MM.1S (cell line): Measurements from ENCODE around the gene HGF.

Experiments used
- DNase-seq: peaks from one replicate; pipeline ENCODE4 v3.0.0-alpha.2; 2015
- H2AFZ ChIP-seq: fragments of 300-600 bp; sonication (generic); 2 replicates; pipeline ENCODE4 v1.6.0; 2016; ENCODE audit warnings: antibody characterized with exemption, low read length
- H3F3A ChIP-seq: fragments of 300-600 bp; sonication (generic); 2 replicates; pipeline ENCODE4 v1.6.1; 2016; ENCODE audit warnings: mild to moderate bottlenecking, antibody characterized with exemption, low read length, moderate library complexity, mixed read lengths; ENCODE audit not compliant: insufficient read depth
- H3K27ac ChIP-seq: fragments of 300-600 bp; sonication (generic); 2 replicates; pipeline ENCODE4 v1.5.1; 2016; ENCODE audit warnings: mild to moderate bottlenecking, low read length
- H3K27me3 ChIP-seq: fragments of 300-600 bp; sonication (generic); replicated peaks from 2 replicates; pipeline ENCODE4 v1.6.0; 2016; ENCODE audit warnings: low read length; ENCODE audit not compliant: insufficient read depth
- H3K36me3 ChIP-seq: fragments of 300-600 bp; sonication (generic); replicated peaks from 2 replicates; pipeline ENCODE4 v1.6.1; 2016; ENCODE audit warnings: mild to moderate bottlenecking, low read length, mixed read lengths; ENCODE audit not compliant: insufficient read depth
- H3K4me1 ChIP-seq: fragments of 300-600 bp; sonication (generic); 2 replicates; pipeline ENCODE4 v1.6.1; 2016; ENCODE audit warnings: low read length, mixed read lengths
- H3K4me2 ChIP-seq: fragments of 300-600 bp; sonication (generic); 2 replicates; pipeline ENCODE4 v1.6.0; 2016; ENCODE audit warnings: low read depth, low read length
- H3K4me3 ChIP-seq: fragments of 300-600 bp; sonication (generic); 2 replicates; pipeline ENCODE4 v1.5.1; 2016; ENCODE audit warnings: low read length, mixed read lengths
- H3K79me2 ChIP-seq: fragments of 300-600 bp; sonication (generic); 2 replicates; pipeline ENCODE4 v1.6.1; 2016; ENCODE audit warnings: mixed run types, low read length, mixed read lengths
- H3K9ac ChIP-seq: fragments of 300-600 bp; sonication (generic); 2 replicates; pipeline ENCODE4 v1.6.1; 2016; ENCODE audit warnings: low read length, mixed read lengths
- H3K9me2 ChIP-seq: fragments of 300-600 bp; sonication (generic); replicated peaks from 2 replicates; pipeline ENCODE4 v1.6.1; 2016; ENCODE audit warnings: mild to moderate bottlenecking, low read length, mixed read lengths; ENCODE audit not compliant: insufficient read depth
- H3K9me3 ChIP-seq: fragments of 300-600 bp; sonication (generic); replicated peaks from 2 replicates; pipeline ENCODE4 v1.6.1; 2016; ENCODE audit warnings: mild to moderate bottlenecking, low read length, mixed read lengths; ENCODE audit not compliant: insufficient read depth
- H4K20me1 ChIP-seq: fragments of 300-600 bp; sonication (generic); 2 replicates; pipeline ENCODE4 v1.6.1; 2016; ENCODE audit warnings: mild to moderate bottlenecking, low read length, moderate library complexity, mixed read lengths; ENCODE audit not compliant: insufficient read depth
- EZH2 ChIP-seq: fragments of 300-600 bp; sonication (generic); optimal IDR thresholded peaks from 2 replicates; pipeline ENCODE3; 2017; ENCODE audit warnings: low read depth, mild to moderate bottlenecking, antibody characterized with exemption, low read length, mixed read lengths
- EZH2phosphoT487 ChIP-seq: fragments of 300-600 bp; sonication (generic); IDR thresholded peaks from 2 replicates; pipeline ENCODE4 v1.6.1; 2018; ENCODE audit warnings: antibody characterized with exemption, low read length
- TF ChIP-seq, protein P1 (sequence below): fragments of 300-600 bp; sonication (generic); IDR thresholded peaks from 2 replicates; pipeline ENCODE4 v1.5.1; 2016; ENCODE audit warnings: antibody characterized with exemption, low read length, mixed read lengths

The HGF gene

GRCh38 chr7:81710751-81711150 lies 59.1 kb downstream of the HGF start:
- Histone ChIP-seq H3K36me3 (no peaks in the 10 kb centered on the region), H3K9ac (no peak overlapping the region), H3K9me3 (no peaks in the 10 kb centered on the region), H4K20me1 (no peaks in the 10 kb centered on the region; the same call in 1 of the 2 replicates), H3K79me2 (no peaks in the 10 kb centered on the region), H3K4me1 (no peaks in the 10 kb centered on the region), H3K4me2 (no peak overlapping the region), H3K27ac (no peak overlapping the region), H3K27me3 (no peaks in the 10 kb centered on the region), H3K9me2 (no peaks in the 10 kb centered on the region), H3K4me3 (no peak overlapping the region), H3F3A (no peaks in the 10 kb centered on the region), H2AFZ (no peak overlapping the region)
- no peak for TF ChIP-seq EZH2
- TF ChIP-seq, protein P1, sequence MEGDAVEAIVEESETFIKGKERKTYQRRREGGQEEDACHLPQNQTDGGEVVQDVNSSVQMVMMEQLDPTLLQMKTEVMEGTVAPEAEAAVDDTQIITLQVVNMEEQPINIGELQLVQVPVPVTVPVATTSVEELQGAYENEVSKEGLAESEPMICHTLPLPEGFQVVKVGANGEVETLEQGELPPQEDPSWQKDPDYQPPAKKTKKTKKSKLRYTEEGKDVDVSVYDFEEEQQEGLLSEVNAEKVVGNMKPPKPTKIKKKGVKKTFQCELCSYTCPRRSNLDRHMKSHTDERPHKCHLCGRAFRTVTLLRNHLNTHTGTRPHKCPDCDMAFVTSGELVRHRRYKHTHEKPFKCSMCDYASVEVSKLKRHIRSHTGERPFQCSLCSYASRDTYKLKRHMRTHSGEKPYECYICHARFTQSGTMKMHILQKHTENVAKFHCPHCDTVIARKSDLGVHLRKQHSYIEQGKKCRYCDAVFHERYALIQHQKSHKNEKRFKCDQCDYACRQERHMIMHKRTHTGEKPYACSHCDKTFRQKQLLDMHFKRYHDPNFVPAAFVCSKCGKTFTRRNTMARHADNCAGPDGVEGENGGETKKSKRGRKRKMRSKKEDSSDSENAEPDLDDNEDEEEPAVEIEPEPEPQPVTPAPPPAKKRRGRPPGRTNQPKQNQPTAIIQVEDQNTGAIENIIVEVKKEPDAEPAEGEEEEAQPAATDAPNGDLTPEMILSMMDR: no peak
- no peak for TF ChIP-seq EZH2phosphoT487
- DNase-seq: no peak

DNA sequence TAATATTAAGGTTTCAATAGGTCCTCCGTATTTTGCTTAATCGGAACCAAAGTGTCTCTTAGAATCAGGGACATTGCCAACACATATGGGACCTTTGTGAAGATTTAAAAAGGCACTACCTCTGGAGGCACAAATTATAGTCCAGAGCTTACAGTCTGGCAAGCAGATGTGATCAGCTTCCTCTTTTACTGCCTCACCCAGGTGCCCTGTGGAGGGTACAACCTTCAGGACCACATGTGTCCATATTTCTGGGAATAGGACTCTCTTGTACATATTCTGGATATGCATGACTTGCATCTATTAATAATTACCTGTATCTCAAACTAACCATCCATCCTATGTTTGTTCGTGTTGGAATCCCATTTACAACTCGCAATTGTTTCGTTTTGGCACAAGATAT lies 60.0 kb downstream of the HGF start:
- no peak overlapping the region for H3K27ac ChIP-seq
- no peaks in the 10 kb centered on the region for H3F3A ChIP-seq
- H3K36me3 ChIP-seq: no peaks in the 10 kb centered on the region
- no peaks in the 10 kb centered on the region for H4K20me1 ChIP-seq
- no peak for DNase-seq
- no peak overlapping the region for H3K4me2 ChIP-seq
- H3K27me3 ChIP-seq: no peaks in the 10 kb centered on the region
- H3K9me3 ChIP-seq: no peaks in the 10 kb centered on the region
- TF ChIP-seq, protein P1: no peak
- TF ChIP-seq EZH2phosphoT487 (no peak), EZH2 (no peak)
- H3K9me2 ChIP-seq: no peaks in the 10 kb centered on the region
- no peak overlapping the region for H3K9ac ChIP-seq
- H3K4me3 ChIP-seq: no peak overlapping the region
- H3K4me1 ChIP-seq: no peaks in the 10 kb centered on the region
- no peaks in the 10 kb centered on the region for H3K79me2 ChIP-seq
- H2AFZ ChIP-seq: no peak overlapping the region

DNA sequence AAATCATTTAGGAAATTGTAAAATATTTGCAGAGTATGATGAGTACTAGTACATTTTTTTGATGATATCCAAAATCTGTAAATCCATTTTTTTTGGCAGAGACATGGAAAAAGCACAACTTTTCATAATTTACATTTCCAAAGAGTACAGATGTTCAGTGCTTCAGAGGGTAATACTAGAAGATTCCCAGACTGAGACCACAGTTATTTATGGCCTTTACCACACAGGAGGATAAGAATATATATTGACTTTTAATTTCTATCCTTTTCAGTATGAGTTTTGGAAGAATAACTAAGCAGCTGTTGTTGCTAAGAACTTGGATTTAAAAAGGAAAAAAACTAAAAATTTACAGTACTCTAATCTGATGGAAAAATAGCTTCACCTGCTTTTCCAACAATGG lies 61.9 kb downstream of the HGF start:
- Histone ChIP-seq H3K9ac (no peak overlapping the region), H3K27me3 (no peaks in the 10 kb centered on the region), H3K79me2 (no peaks in the 10 kb centered on the region), H4K20me1 (no peaks in the 10 kb centered on the region), H3K4me2 (no peak overlapping the region), H3K9me3 (no peaks in the 10 kb centered on the region), H3K36me3 (no peaks in the 10 kb centered on the region), H3K4me1 (no peaks in the 10 kb centered on the region), H3K9me2 (no peaks in the 10 kb centered on the region), H3F3A (no peaks in the 10 kb centered on the region), H3K4me3 (no peak overlapping the region), H3K27ac (no peak overlapping the region), H2AFZ (no peak overlapping the region)
- TF ChIP-seq, protein P1: no peak
- TF ChIP-seq EZH2phosphoT487 (no peak), EZH2 (no peak)
- DNase-seq: no peak

GRCh38 chr7:81707196-81707595 lies 62.7 kb downstream of the HGF start:
- Histone ChIP-seq H3K79me2 (no peaks in the 10 kb centered on the region), H3K4me2 (no peak overlapping the region), H2AFZ (no peak overlapping the region), H3K4me3 (no peak overlapping the region), H3F3A (no peaks in the 10 kb centered on the region), H3K27ac (no peak overlapping the region), H3K27me3 (no peaks in the 10 kb centered on the region), H3K36me3 (no peaks in the 10 kb centered on the region), H3K4me1 (no peaks in the 10 kb centered on the region), H3K9me2 (no peaks in the 10 kb centered on the region), H3K9ac (no peak overlapping the region), H4K20me1 (no peaks in the 10 kb centered on the region), H3K9me3 (no peaks in the 10 kb centered on the region)
- TF ChIP-seq EZH2 (no peak), EZH2phosphoT487 (no peak)
- TF ChIP-seq, protein P1: no peak
- no peak for DNase-seq
